ENCODE data around the gene RPL13A.
"Not testable (repeated sequence)": the region's sequence is repeated elsewhere in the genome, so short reads cannot be mapped to it uniquely, and the experiment has no call there.

RPL13A gene

DNA sequence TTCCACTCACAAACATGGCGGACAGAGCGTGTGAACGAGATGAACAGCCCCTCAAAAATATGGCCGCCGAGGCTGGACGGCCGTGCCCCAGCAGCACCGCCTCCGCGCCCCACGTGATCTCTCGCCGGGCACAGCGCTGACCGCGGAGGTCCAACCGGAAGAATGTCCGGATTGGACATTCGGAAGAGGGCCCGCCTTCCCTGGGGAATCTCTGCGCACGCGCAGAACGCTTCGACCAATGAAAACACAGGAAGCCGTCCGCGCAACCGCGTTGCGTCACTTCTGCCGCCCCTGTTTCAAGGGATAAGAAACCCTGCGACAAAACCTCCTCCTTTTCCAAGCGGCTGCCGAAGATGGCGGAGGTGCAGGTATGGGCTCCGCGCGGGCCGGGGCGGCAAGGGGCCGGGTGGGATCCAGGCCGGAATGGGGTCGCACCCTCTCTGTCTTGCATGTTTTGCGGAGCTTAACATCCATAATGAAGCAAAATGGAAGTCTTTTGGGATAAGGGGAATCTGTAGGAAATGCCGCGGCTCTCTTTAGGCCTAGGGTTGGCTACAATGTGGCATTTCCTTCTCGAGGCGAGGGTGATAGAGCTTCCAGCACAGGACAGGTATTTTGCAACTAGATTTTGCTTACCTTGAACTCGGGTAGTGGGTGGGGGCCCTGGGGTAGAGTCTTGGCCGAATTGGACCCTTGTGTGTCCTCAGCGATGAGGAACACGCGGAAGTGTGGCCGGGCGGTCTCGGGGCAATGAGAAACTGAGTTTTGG is at the start of gene RPL13A:
Gene RPL13A, plus strand, starts transcription at position 332 of the 769 bp plus-strand sequence. Its CDS starts 22 bp downstream, at position 354.
- peak; percentile 100 for DNase-seq

DNA sequence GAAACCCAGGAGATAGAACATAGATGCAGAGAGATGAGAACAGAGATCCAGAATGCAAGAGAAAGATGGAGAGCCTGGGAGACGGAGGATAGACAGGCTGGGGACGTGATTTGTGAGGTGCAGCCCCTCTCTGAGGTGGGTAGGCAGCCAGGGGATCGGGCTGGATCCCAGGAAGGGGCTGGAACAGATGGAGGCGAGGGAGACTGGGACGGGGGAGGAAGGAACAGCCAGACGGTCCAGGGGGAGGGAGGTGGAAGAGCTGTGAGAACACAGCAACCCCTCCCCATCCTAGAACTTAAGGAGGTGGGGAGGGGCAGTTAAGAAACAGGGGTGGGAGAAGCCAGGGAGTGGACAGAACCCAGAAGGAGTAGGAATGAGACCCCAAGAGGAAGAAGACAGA is 49.1 kb upstream of the RPL13A start:
- no peak for DNase-seq

- DNase-seq = no peak
Measured at GRCh38 chr19:49439836-49440235, 47.6 kb upstream of the RPL13A start.

DNA sequence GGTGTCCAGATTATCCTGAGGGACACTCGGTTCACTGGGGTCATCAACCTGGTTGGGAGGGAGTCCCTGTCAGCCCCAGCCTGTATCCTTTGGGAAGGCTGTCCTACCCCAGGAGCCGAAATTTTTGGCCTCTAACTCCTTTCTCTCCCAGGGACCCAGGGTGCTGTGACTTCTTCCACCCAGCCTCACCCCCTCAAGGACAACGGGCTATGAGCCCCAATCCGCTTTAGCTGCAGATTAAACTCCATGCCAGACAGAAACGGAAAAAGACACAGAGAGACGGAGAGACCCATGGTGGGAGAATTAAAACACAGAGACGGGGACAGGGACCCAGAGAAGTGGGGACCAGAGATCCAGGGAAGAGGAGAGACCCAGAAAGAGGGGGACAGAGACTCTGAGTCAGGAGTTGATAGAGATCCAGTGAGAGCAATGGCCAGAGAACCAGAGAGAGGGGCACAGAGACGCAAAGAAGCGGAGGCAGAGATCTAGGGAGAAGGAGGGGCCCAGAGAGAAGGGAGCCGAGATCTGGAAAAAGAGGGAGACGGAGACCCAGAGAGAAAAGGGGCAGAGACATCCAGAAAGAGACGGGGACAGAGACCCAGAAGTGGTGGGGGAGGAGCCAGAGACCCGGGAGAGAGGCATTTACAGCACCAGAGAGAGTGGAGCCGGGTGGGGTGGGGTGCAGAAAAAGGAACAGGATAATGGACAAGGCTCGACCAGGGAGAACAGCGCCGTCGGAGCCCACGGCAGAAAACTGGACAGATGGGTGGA is 46.8 kb upstream of the RPL13A start:
- DNase-seq = no peak

- DNase-seq = peak; percentile 67
Measured at GRCh38 chr19:49441210-49441959, 46.0 kb upstream of the RPL13A start, which contains the start of gene SLC17A7. SLC17A7 (minus strand) TSS chr19:49441527; CDS start chr19:49441379, 148 bp downstream.

DNA sequence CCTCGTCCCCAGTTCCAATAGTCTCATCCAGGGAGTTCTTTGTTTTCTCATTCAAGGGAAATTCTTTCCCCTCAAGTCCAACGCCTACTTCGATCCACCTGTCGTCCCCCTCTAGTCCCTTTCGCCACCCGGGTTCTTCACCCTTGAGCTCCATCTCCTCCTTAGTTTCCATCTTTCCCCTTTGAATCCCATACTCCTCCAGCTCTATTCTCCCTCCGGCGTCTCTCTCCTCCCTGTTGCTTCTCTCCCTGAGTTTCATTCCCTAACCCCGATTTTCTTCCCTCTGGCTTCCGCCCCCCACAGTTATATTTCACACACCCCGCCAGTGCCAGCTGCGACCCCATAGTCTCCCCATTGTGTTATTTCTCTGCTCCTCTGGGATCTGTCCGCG is 45.5 kb upstream of the RPL13A start:
- DNase-seq = no peak

DNA sequence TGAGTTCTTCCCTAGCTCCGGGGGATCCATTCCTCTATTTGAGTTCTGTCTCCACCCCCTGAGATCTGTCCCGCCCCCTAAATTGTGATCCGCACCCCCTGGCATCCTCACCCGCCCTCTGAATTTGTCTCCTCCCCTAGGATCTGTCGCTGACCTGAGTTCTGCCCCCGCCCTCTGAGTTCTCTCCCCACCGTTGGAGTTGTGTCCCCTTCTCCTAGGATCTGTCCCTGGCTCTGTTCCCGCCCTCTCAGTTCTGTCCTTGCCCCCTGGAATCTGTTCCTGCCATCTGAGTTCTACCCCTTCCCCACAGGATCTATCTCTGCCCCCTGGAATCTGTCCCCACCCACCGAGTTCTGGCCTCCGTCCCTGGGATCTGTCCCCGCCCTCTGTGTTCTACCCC is 45.1 kb upstream of the RPL13A start:
- no peak for DNase-seq

- DNase-seq = peak; percentile 73
Measured at GRCh38 chr19:49442771-49443365, 44.5 kb upstream of the RPL13A start.

GRCh38 chr19:49443366-49444099 is 43.9 kb upstream of the RPL13A start:
- peak; percentile 98 for DNase-seq

DNA sequence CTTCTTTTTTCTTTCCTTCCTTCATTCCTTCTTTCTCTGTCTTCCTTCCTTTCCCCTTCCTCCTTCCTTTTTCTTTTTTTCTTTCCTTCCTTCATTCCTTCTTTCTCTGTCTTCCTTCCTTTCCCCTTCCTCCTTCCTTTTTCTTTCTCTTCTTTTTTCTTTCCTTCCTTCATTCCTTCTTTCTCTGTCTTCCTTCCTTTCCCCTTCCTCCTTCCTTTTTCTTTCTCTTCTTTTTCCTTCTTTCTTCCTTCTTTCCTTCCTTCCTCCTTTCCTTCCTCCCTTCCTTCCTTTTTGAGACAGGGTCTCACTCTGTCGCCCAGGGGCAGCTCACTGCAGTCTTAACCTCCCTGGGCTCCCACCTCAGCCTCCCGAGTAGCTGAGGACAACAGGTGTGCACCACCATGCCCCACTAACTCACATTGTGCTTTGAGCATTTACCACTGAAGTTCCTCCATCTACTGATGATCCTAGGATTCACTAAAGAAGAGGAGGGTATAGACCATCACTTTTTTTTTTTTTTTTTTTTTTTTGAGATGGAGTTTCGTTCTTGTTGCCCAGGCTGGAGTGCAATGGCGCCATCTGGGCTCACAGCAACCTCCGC is 43.2 kb upstream of the RPL13A start:
- not testable (repeated sequence) for DNase-seq

DNA sequence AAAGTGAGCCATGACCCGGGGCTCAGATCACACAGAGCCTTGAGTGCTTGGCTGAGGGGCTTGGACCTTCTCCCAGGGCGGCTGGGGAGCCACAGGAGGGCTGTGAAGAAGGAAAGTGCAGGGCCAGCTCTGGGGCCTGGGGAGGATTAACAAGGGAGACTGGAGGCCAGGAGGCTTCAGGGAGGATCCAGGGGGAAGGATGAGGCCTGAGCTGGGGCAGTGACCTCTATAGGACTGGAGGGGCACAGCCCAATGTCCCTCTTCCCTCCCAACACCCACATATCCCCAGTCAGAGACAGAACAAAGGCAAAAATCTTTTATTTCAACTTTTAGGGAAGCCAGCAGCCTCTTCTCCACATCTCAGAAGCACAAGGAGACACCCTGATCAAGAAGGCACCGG is 41.4 kb upstream of the RPL13A start:
- DNase-seq = no peak

DNA sequence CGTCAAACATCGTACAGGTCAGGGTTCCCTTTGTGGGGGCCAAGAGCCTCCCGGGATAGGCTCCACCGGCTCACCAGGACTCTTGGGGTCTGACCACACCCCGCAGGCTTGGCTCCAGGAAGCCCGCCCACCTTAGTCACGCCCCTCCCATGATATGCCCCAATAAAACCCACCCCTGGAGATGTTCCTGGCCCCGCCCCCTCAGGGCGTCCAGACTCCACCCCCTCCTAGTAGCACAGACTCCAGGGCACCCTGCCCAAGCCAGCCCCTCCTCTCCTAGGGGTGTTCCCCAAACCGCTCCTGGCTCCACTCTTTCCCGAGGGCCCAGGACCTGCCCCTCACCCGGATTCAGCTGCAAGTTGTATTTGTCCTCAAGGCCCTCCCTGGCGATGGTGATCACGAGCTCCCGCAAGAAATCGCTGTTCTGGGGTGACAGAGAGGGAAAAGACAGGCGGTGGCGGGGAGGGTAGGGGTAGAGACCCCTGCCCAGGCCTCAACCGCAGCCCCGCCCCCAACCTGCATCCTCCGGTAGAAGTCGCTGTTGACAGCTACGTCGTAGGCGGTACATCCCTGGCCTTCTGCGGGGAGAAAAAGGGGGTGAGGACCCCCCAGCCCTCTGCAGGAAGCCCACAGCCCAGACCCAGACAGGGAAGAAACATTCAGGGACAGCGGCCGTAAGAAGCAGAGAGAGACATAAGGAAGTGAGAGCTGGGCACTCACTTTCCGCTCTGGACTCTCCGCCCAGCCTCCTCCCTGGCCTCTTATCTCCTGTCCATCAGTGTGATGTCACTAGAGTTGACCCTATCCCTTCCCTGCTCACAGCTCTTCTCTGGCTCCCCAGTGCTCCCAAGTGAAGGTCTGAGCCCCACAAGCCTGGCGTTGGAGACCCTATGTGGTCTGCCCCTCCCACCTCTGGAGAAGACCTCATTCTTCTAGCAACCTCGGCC is 39.6 kb upstream of the RPL13A start:
- peak; percentile 84 for DNase-seq

DNA sequence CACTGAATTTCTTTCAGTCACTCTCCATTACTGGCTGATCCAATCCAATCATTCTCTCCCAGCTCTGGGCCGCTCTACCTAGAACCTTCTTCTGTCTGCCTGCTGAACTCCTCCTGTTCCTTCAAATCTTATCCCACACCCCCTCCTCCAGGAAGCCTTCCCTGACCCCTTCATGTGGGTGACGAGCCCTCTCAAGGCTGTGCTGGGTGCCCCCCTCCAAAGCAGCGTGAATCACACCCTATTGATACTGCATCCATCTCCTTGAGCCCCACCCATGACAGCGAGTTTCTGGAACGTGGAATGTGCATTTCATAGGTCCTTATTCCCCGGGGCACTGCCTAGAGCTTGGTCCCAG is 39.0 kb upstream of the RPL13A start:
- no peak for DNase-seq

DNA sequence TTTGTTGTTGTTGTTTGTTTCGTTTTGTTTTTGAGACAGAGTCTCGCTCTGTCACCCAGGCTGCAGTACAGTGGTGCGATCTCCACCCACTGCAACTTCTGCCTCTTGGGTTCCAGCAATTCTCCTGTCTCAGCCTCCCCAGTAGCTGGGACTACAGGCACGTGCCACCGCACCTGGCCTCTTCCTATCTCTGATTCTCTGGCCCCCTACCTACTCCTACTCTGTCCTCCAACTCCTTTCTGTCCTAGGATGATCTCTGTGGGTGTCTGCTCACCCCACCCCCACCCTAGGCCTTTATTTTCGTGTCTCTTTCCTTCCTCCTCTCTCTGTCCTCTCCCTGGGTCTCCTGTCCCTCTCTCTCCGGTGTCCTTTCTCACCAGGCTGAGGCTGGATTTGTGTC is 37.0 kb upstream of the RPL13A start:
- DNase-seq = no peak

- peak; percentile 100 for DNase-seq
Measured at GRCh38 chr19:49451430-49452181, 35.8 kb upstream of the RPL13A start, which contains the start of gene PIH1D1. PIH1D1 (minus strand) TSS chr19:49451814; CDS start chr19:49451574, 240 bp downstream.

DNA sequence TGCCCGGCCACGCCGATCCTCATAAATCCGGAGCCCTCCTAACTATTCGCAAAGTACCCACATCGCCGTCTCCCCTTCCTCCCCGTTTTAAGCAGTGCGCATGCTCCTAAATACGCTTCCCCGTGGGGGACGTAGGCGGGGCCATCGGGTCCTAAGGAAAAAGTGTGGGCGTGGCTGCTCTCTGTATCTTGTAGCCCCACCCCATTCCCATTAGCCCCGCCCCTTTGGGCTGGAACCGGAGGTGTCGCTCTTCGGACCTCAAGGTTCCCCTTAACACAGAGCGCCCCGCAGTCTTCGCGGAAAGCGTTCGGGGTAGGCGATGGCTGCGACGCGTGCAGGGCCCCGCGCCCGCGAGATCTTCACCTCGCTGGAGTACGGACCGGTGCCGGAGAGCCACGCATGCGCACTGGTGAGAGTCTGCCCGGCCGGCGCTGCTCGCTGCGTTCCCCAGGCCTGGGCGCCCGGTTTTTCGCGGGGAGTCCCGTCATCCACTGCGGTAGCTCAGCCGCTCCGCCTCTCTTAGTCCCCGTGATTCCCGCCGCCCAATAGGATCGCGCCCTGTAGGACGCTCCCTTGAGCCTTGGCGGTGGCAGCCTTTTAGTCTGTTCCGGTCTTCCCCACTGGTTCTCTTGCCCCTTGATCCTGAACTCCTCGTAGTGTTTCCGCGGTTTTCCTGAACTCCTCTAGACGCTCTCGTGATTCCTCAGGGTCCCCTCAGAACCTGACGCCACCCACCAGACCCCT is 34.2 kb upstream of the RPL13A start, which contains the start of gene ALDH16A1:
Gene ALDH16A1, plus strand, starts transcription at position 213 of the 744 bp plus-strand sequence. Its CDS starts 107 bp downstream, at position 320.
- DNase-seq = peak; percentile 99

- peak; percentile 50 for DNase-seq
Measured at GRCh38 chr19:49453757-49454240, 33.6 kb upstream of the RPL13A start.

GRCh38 chr19:49455773-49456172 is 31.6 kb upstream of the RPL13A start:
- no peak for DNase-seq

GRCh38 chr19:49456326-49456725 is 31.1 kb upstream of the RPL13A start:
- no peak for DNase-seq

Data from hematopoietic multipotent progenitor cell treated with erythropoietin and hydrocortisone succinate and interleukin-3 and kit ligand, for 4 days (in vitro differentiated cells).